IMR-90 (cell line): Measurements from ENCODE around the gene DCC. TPM values are rescaled to one million over a fixed set of nuclear protein-coding genes. Genes with fewer than 3 reads are reported as not detected.

Experiments used
- ATAC-seq: fragments of 200-7000 bp; cut with Tn5 transposase; 2 replicates; pipeline ENCODE4 v1.9.1; 2020; ENCODE audit warnings: low read depth, mild to moderate bottlenecking, moderate library complexity
- BruUV-seq: library from RNA; stranded (reverse); fragments of 400-500 nt; replicated peaks from 2 replicates; lab custom pipeline; 2021; lab: Mats Ljungman, UMichigan
- CTCF ChIA-PET: fragments of 300-600 bp; formaldehyde crosslinking; extraction: SDS; loops from one replicate; lab custom pipeline; 2021; ENCODE audit warnings: antibody characterized with exemption; lab: Yijun Ruan, JAX
- POLR2A ChIA-PET: fragments of 300-600 bp; sonication (Branson Sonifier 250); formaldehyde crosslinking; loops from one replicate; lab custom pipeline; 2022; ENCODE audit warnings: antibody characterized with exemption; ENCODE audit not compliant: unreplicated experiment; lab: Charles Lee
- DNase-seq: peaks from one replicate; pipeline ENCODE4 v3.0.0; 2013
- H2AFZ ChIP-seq: replicated peaks from 2 replicates; pipeline ENCODE3; 2013; ENCODE audit warnings: low read length, mild to moderate bottlenecking; ENCODE audit not compliant: poor library complexity
- H2AK5ac ChIP-seq: 2 replicates; pipeline ENCODE4 v1.6.1; 2013; ENCODE audit warnings: low read depth, low read length, inconsistent platforms
- H2AK9ac ChIP-seq: replicated peaks from 2 replicates; pipeline ENCODE3; 2013; ENCODE audit warnings: mild to moderate bottlenecking, low read depth, low read length, moderate library complexity; ENCODE audit not compliant: poor library complexity
- H2BK120ac ChIP-seq: 2 replicates; pipeline ENCODE4 v1.6.1; 2013; ENCODE audit warnings: low read depth, low read length, inconsistent platforms
- H2BK15ac ChIP-seq: 3 replicates; pipeline ENCODE4 v1.6.1; 2013; ENCODE audit warnings: low read depth, low read length, inconsistent platforms
- H2BK20ac ChIP-seq: 2 replicates; pipeline ENCODE4 v1.6.1; 2013; ENCODE audit warnings: low read depth, mild to moderate bottlenecking, inconsistent platforms, low read length, moderate library complexity
- H2BK5ac ChIP-seq: 2 replicates; pipeline ENCODE4 v1.6.1; 2013; ENCODE audit warnings: mild to moderate bottlenecking, low read depth, low read length, inconsistent platforms; ENCODE audit not compliant: poor library complexity, severe bottlenecking
- H3K14ac ChIP-seq: replicated peaks from 2 replicates; pipeline ENCODE4 v1.6.1; 2013; ENCODE audit warnings: low read depth, low read length, inconsistent platforms
- H3K18ac ChIP-seq: 2 replicates; pipeline ENCODE4 v1.6.1; 2013; ENCODE audit warnings: low read depth, low read length, control low read depth
- H3K23ac ChIP-seq: 2 replicates; pipeline ENCODE4 v1.6.1; 2013; ENCODE audit warnings: low read depth, low read length, inconsistent platforms
- H3K27ac ChIP-seq: 2 replicates; pipeline ENCODE4 v1.5.1; 2013; ENCODE audit warnings: mild to moderate bottlenecking, control low read depth, low read length; ENCODE audit not compliant: insufficient read depth
- H3K27me3 ChIP-seq: 2 replicates; pipeline ENCODE4 v1.6.1; 2013; ENCODE audit warnings: low read length; ENCODE audit not compliant: control insufficient read depth, insufficient read depth
- H3K36me3 ChIP-seq: 2 replicates; pipeline ENCODE4 v1.6.1; 2013; ENCODE audit warnings: low read length, mixed read lengths; ENCODE audit not compliant: control insufficient read depth, insufficient read depth
- H3K4ac ChIP-seq: 2 replicates; pipeline ENCODE4 v1.6.1; 2013; ENCODE audit warnings: low read depth, low read length, inconsistent platforms
- H3K4me1 ChIP-seq: 2 replicates; pipeline ENCODE4 v1.6.1; 2013; ENCODE audit warnings: low read length, mixed read lengths; ENCODE audit not compliant: control insufficient read depth, insufficient read depth
- H3K4me2 ChIP-seq: 2 replicates; pipeline ENCODE4 v1.6.1; 2013; ENCODE audit warnings: low read depth, mild to moderate bottlenecking, control low read depth, low read length, moderate library complexity
- H3K4me3 ChIP-seq: 2 replicates; pipeline ENCODE4 v1.5.1; 2013; ENCODE audit warnings: low read depth, mild to moderate bottlenecking, control low read depth, low read length, moderate library complexity; ENCODE audit not compliant: insufficient read depth
- H3K56ac ChIP-seq: 2 replicates; pipeline ENCODE4 v1.6.1; 2013; ENCODE audit warnings: low read length, inconsistent platforms; ENCODE audit not compliant: insufficient read depth; ENCODE audit errors: extremely low read depth
- H3K79me1 ChIP-seq, 2 experiments: 2 replicates each; pipeline ENCODE4 v1.6.1; 2013; ENCODE audit warnings: low read length in 2 of 2, inconsistent platforms in 1 of 2, low read depth in 1 of 2
- H3K9ac ChIP-seq: 2 replicates; pipeline ENCODE4 v1.6.1; 2013; ENCODE audit warnings: low read depth, low read length, control low read depth
- H3K9me1 ChIP-seq: 2 replicates; pipeline ENCODE4 v1.6.1; 2013; ENCODE audit warnings: low read length, inconsistent platforms; ENCODE audit not compliant: insufficient read depth
- H3K9me3 ChIP-seq: 2 replicates; pipeline ENCODE4 v1.6.1; 2013; ENCODE audit warnings: low read length; ENCODE audit not compliant: control insufficient read depth, insufficient read depth
- H4K20me1 ChIP-seq: 2 replicates; pipeline ENCODE4 v1.6.1; 2013; ENCODE audit warnings: low read length, inconsistent platforms; ENCODE audit not compliant: insufficient read depth
- H4K5ac ChIP-seq: 2 replicates; pipeline ENCODE4 v1.6.1; 2013; ENCODE audit warnings: mild to moderate bottlenecking, low read depth, low read length, control low read depth
- H4K8ac ChIP-seq, 2 experiments: 2 replicates each; pipeline ENCODE4 v1.6.1; 2013; ENCODE audit warnings: low read depth in 2 of 2, low read length in 2 of 2, control low read depth in 1 of 2, inconsistent platforms in 1 of 2
- H4K91ac ChIP-seq: 2 replicates; pipeline ENCODE4 v1.6.1; 2013; ENCODE audit warnings: low read depth, low read length, inconsistent platforms; ENCODE audit not compliant: insufficient read depth
- BHLHE40 ChIP-seq: fragments of 150-350 bp; IDR thresholded peaks from 2 replicates; pipeline ENCODE4 v1.6.1; 2016; ENCODE audit warnings: mild to moderate bottlenecking, low read depth, low read length
- CEBPB ChIP-seq: IDR thresholded peaks from 2 replicates; pipeline ENCODE4 v1.6.1; 2012; ENCODE audit warnings: low read depth, low read length, improper control_type of control experiment
- CHD1 ChIP-seq: IDR thresholded peaks from 2 replicates; pipeline ENCODE4 v1.6.1; 2012; ENCODE audit warnings: low read depth, low read length, improper control_type of control experiment
- FOS ChIP-seq: fragments of 150-350 bp; IDR thresholded peaks from 2 replicates; pipeline ENCODE4 v1.6.1; 2016; ENCODE audit warnings: low read depth, low read length
- MAFK ChIP-seq: IDR thresholded peaks from 2 replicates; pipeline ENCODE4 v1.6.1; 2012; ENCODE audit warnings: low read depth, low read length, improper control_type of control experiment
- MAZ ChIP-seq: IDR thresholded peaks from 2 replicates; pipeline ENCODE4 v1.6.1; 2012; ENCODE audit warnings: low read depth, mild to moderate bottlenecking, low read length, improper control_type of control experiment, moderate library complexity, borderline replicate concordance
- MXI1 ChIP-seq: IDR thresholded peaks from 2 replicates; pipeline ENCODE4 v1.6.1; 2012; ENCODE audit warnings: low read depth, mild to moderate bottlenecking, low read length, moderate library complexity, borderline replicate concordance
- NFE2L2 ChIP-seq: fragments of 150-350 bp; IDR thresholded peaks from 2 replicates; pipeline ENCODE4 v1.6.1; 2016; ENCODE audit warnings: low read depth, mild to moderate bottlenecking, low read length
- POLR2A ChIP-seq: IDR thresholded peaks from 2 replicates; pipeline ENCODE4 v1.6.1; 2012; ENCODE audit warnings: mild to moderate bottlenecking, low read depth, low read length
- RAD21 ChIP-seq: IDR thresholded peaks from 2 replicates; pipeline ENCODE4 v1.6.1; 2012; ENCODE audit warnings: low read length, improper control_type of control experiment
- RCOR1 ChIP-seq: IDR thresholded peaks from 2 replicates; pipeline ENCODE4 v1.6.1; 2012; ENCODE audit warnings: mild to moderate bottlenecking, low read length, improper control_type of control experiment; ENCODE audit not compliant: insufficient replicate concordance
- RFX5 ChIP-seq: IDR thresholded peaks from 2 replicates; pipeline ENCODE4 v1.8.0; 2012; ENCODE audit warnings: low read depth, mild to moderate bottlenecking, low read length, moderate library complexity
- SMC3 ChIP-seq: fragments of 150-350 bp; IDR thresholded peaks from 2 replicates; pipeline ENCODE4 v1.6.1; 2016; ENCODE audit warnings: low read depth, mild to moderate bottlenecking, antibody characterized with exemption, low read length, moderate library complexity
- USF2 ChIP-seq: fragments of 150-350 bp; IDR thresholded peaks from 2 replicates; pipeline ENCODE4 v1.6.1; 2017; ENCODE audit warnings: mild to moderate bottlenecking, antibody characterized with exemption, low read length, low read depth
- WGBS, 2 experiments: methylation state at CpG; one replicate each; pipeline versions ENCODE4 v1.1.5 to v1.1.7; 2013; ENCODE audit warnings: missing lambda C conversion rate in 2 of 2; ENCODE audit not compliant: insufficient read length in 1 of 2; ENCODE audit errors: extremely low coverage in 2 of 2; 5-methylcytosine and 5-hydroxymethylcytosine counted together
- dilution Hi-C: fragments of 300-500 bp; cut with HindIII; formaldehyde crosslinking; loops from one replicate; pipeline ENCODE4 v1.14.3; 2018; ENCODE audit warnings: low sequenced_read_pairs; ENCODE audit not compliant: unreplicated experiment
- in situ Hi-C: fragments of 300-500 bp; cut with MboI; formaldehyde crosslinking; loops from 3 replicates; pipeline ENCODE4 v1.14.3; 2019; ENCODE audit warnings: low sequenced_read_pairs, inconsistent platforms, mixed read lengths
- intact Hi-C: fragments of 100-400 bp; cut with micrococcal nuclease; formaldehyde crosslinking; loops from 2 replicates; pipeline ENCODE4 v1.10.0; 2022
- polyA plus RNA-seq, 3 experiments: library from polyadenylated mRNA; depleted of rRNA; stranded (reverse); fragments of >200 nt; gene quantifications; 2 replicates each; pipeline ENCODE4 v1.2.3, GENCODE V29; 2012; ENCODE audit warnings: low replicate concordance in 1 of 3
- total RNA-seq: library from RNA; depleted of rRNA; stranded (reverse); fragments of >200 nt; gene quantifications from 2 replicates; pipeline ENCODE4 v1.2.3, GENCODE V29; 2012
- TF ChIP-seq, protein P1 (sequence below): fragments of 150-350 bp; IDR thresholded peaks from 2 replicates; pipeline ENCODE4 v1.6.1; 2016; ENCODE audit warnings: low read depth, mild to moderate bottlenecking, low read length, moderate library complexity, borderline replicate concordance
- TF ChIP-seq, protein P2 (sequence below): conservative IDR thresholded peaks from 2 replicates; pipeline ENCODE4 v1.5.1; 2012; ENCODE audit warnings: mild to moderate bottlenecking, low read depth, low read length, improper control_type of control experiment

The DCC gene
- total and polyA plus RNA-seq, 2 of the 4 experiments (the other 2 are of a cell fraction), result 0.31 to 0.54 TPM

DNA sequence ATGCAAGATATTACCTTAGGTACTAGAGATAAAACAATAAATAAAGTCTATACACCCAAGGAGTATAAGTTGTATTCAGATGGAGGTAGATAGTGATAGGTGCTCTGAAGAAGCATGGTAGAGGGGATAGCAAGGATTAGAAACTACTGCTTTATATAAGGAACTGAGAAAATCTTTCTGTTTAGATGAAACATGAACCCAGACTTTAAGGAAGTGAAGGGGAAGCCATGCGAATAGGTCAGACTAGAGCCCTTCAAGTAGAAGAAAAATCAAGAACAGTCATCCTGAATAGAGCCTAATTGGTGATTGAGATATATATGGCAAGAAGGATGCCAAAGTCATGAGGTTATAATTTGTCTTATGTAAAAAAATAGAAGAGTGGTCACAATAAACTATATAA lies 984.4 kb downstream of the DCC start:
- TF ChIP-seq MXI1 (no peak), CHD1 (no peak), SMC3 (no peak), USF2 (no peak), RFX5 (no peak), RCOR1 (no peak), MAFK (no peak), CEBPB (no peak), MAZ (no peak), RAD21 (no peak), POLR2A (no peak), NFE2L2 (no peak), FOS (no peak), BHLHE40 (no peak)
- TF ChIP-seq, protein P1, sequence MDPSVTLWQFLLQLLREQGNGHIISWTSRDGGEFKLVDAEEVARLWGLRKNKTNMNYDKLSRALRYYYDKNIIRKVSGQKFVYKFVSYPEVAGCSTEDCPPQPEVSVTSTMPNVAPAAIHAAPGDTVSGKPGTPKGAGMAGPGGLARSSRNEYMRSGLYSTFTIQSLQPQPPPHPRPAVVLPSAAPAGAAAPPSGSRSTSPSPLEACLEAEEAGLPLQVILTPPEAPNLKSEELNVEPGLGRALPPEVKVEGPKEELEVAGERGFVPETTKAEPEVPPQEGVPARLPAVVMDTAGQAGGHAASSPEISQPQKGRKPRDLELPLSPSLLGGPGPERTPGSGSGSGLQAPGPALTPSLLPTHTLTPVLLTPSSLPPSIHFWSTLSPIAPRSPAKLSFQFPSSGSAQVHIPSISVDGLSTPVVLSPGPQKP, result no peak
- TF ChIP-seq, protein P2, sequence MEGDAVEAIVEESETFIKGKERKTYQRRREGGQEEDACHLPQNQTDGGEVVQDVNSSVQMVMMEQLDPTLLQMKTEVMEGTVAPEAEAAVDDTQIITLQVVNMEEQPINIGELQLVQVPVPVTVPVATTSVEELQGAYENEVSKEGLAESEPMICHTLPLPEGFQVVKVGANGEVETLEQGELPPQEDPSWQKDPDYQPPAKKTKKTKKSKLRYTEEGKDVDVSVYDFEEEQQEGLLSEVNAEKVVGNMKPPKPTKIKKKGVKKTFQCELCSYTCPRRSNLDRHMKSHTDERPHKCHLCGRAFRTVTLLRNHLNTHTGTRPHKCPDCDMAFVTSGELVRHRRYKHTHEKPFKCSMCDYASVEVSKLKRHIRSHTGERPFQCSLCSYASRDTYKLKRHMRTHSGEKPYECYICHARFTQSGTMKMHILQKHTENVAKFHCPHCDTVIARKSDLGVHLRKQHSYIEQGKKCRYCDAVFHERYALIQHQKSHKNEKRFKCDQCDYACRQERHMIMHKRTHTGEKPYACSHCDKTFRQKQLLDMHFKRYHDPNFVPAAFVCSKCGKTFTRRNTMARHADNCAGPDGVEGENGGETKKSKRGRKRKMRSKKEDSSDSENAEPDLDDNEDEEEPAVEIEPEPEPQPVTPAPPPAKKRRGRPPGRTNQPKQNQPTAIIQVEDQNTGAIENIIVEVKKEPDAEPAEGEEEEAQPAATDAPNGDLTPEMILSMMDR, result no peak
- no peak overlapping the region for H3K4me3 ChIP-seq
- H3K14ac ChIP-seq, result no peak overlapping the region
- H2BK15ac ChIP-seq, result no peak overlapping the region
- no peak overlapping the region for H2BK120ac ChIP-seq
- H3K36me3 ChIP-seq, result no peaks in the 10 kb centered on the region
- no peak overlapping the region for H3K23ac ChIP-seq
- no peaks in the 10 kb centered on the region for H4K20me1 ChIP-seq
- ChIA-PET POLR2A (no interaction called here), CTCF (no interaction called here)
- H2AK9ac ChIP-seq, result no peak overlapping the region
- no peak overlapping the region for H3K18ac ChIP-seq
- peaks cover 3% of the 10 kb centered on the region; the same call in 1 of the 2 replicates for H3K9me3 ChIP-seq
- H3K4ac ChIP-seq, result no peak overlapping the region
- DNase-seq (no peak), ATAC-seq (no peak)
- H3K9me1 ChIP-seq, result no peaks in the 10 kb centered on the region
- dilution Hi-C loops (no loop called here), in situ Hi-C loops (no loop called here), intact Hi-C loops (no loop called here)
- H2BK20ac ChIP-seq, result no peak overlapping the region
- no peak overlapping the region for H2AFZ ChIP-seq
- H2BK5ac ChIP-seq, result no peak overlapping the region
- no peak overlapping the region for H2AK5ac ChIP-seq
- H4K91ac ChIP-seq, result no peak overlapping the region
- H3K56ac ChIP-seq, result no peak overlapping the region
- BruUV-seq, result no TSS peak
- H4K5ac ChIP-seq, result no peak overlapping the region
- no peaks in the 10 kb centered on the region for H3K27me3 ChIP-seq
- H3K9ac ChIP-seq, result no peak overlapping the region
- H3K4me1 ChIP-seq, result no peaks in the 10 kb centered on the region
- H3K4me2 ChIP-seq, result no peak overlapping the region
- H3K79me1 ChIP-seq, result no peaks in the 10 kb centered on the region
- no CpG with 5 or more reads among the region's 1 CpG for WGBS, 2 experiments
- H3K27ac ChIP-seq, result no peak overlapping the region
- no peak overlapping the region for H4K8ac ChIP-seq
